ENCODE data around the gene RNF4.

Gene RNF4

GRCh38 chr4:2486981-2487380, 18.1 kb downstream of the RNF4 start:
- peaks cover 37% of the 10 kb centered on the region for H3F3A ChIP-seq (ENCODE audit: insufficient read depth, low read length)
- no peak overlapping the region for H3K4me2 ChIP-seq (ENCODE audit: low read depth, low read length)
- peaks cover 99% of the 10 kb centered on the region for H3K79me2 ChIP-seq (ENCODE audit: low read length)
- TF ChIP-seq EZH2 (optimal IDR thresholded peaks at IDR 0.05; ENCODE audit: low read depth, low read length) (no peak), CTCF (IDR thresholded peaks at IDR 0.05; ENCODE audit: low read length) (no peak), EZH2phosphoT487 (IDR thresholded peaks at IDR 0.05; ENCODE audit: low read length) (no peak)
- H3K9me3 ChIP-seq (replicated peaks; ENCODE audit: insufficient read depth, low read length) = no peaks in the 10 kb centered on the region
- no peak overlapping the region for H3K4me3 ChIP-seq (ENCODE audit: low read length)
- peaks cover 51% of the 10 kb centered on the region for H3K4me1 ChIP-seq (ENCODE audit: low read length)
- H3K27ac ChIP-seq (ENCODE audit: low read length) = no peak overlapping the region
- H3K9me2 ChIP-seq (replicated peaks; ENCODE audit: insufficient read depth, low read length) = no peaks in the 10 kb centered on the region
- no peaks in the 10 kb centered on the region for H3K27me3 ChIP-seq (replicated peaks; ENCODE audit: insufficient read depth, low read length)
- H3K9ac ChIP-seq (ENCODE audit: low read length) = no peak overlapping the region
- no peak overlapping the region for H2AFZ ChIP-seq (ENCODE audit: low read length)
- H3K36me3 ChIP-seq (replicated peaks; ENCODE audit: insufficient read depth, low read length) = peaks cover 17% of the 10 kb centered on the region
- H4K20me1 ChIP-seq (ENCODE audit: insufficient read depth, low read length) = peaks cover 82% of the 10 kb centered on the region
- DNase-seq = no peak

GRCh38 chr4:2487632-2488031, 18.7 kb downstream of the RNF4 start:
- peak overlapping the region; percentile 25; the same call in 1 of the 2 replicates for H3K4me2 ChIP-seq (ENCODE audit: low read depth, low read length)
- H3K9me2 ChIP-seq (replicated peaks; ENCODE audit: insufficient read depth, low read length) = no peaks in the 10 kb centered on the region

GRCh38 chr4:2489081-2489805, 20.3 kb downstream of the RNF4 start:
- Histone ChIP-seq H3K9ac (ENCODE audit: low read length) (no peak overlapping the region), H3K9me2 (replicated peaks; ENCODE audit: insufficient read depth, low read length) (no peaks in the 10 kb centered on the region), H2AFZ (ENCODE audit: low read length) (no peak overlapping the region), H3K27ac (ENCODE audit: low read length) (no peak overlapping the region), H3K36me3 (replicated peaks; ENCODE audit: insufficient read depth, low read length) (peaks cover 29% of the 10 kb centered on the region), H3K4me2 (ENCODE audit: low read depth, low read length) (no peak overlapping the region), H3K9me3 (replicated peaks; ENCODE audit: insufficient read depth, low read length) (no peaks in the 10 kb centered on the region), H3F3A (ENCODE audit: insufficient read depth, low read length) (peaks cover 28% of the 10 kb centered on the region), H3K4me3 (ENCODE audit: low read length) (no peak overlapping the region), H4K20me1 (ENCODE audit: insufficient read depth, low read length) (peaks cover 73% of the 10 kb centered on the region), H3K4me1 (ENCODE audit: low read length) (peaks cover 35% of the 10 kb centered on the region), H3K27me3 (replicated peaks; ENCODE audit: insufficient read depth, low read length) (no peaks in the 10 kb centered on the region), H3K79me2 (ENCODE audit: low read length) (peaks cover 100% of the 10 kb centered on the region)
- no peak for DNase-seq
- TF ChIP-seq CTCF (IDR thresholded peaks at IDR 0.05; ENCODE audit: low read length) = no peak
- no peak for TF ChIP-seq EZH2phosphoT487 (IDR thresholded peaks at IDR 0.05; ENCODE audit: low read length)
- TF ChIP-seq EZH2 (optimal IDR thresholded peaks at IDR 0.05; ENCODE audit: low read depth, low read length) = no peak

More at GRCh38 chr4:2487632-2488031, 18.7 kb downstream of the RNF4 start:
- Histone ChIP-seq H2AFZ (ENCODE audit: low read length) (no peak overlapping the region), H3K9me3 (replicated peaks; ENCODE audit: insufficient read depth, low read length) (no peaks in the 10 kb centered on the region), H3F3A (ENCODE audit: insufficient read depth, low read length) (peaks cover 37% of the 10 kb centered on the region), H3K9ac (ENCODE audit: low read length) (no peak overlapping the region), H3K27ac (ENCODE audit: low read length) (no peak overlapping the region; the same call in 1 of the 2 replicates), H3K36me3 (replicated peaks; ENCODE audit: insufficient read depth, low read length) (peaks cover 23% of the 10 kb centered on the region), H4K20me1 (ENCODE audit: insufficient read depth, low read length) (peaks cover 77% of the 10 kb centered on the region), H3K4me1 (ENCODE audit: low read length) (peaks cover 45% of the 10 kb centered on the region), H3K79me2 (ENCODE audit: low read length) (peaks cover 99% of the 10 kb centered on the region), H3K4me3 (ENCODE audit: low read length) (no peak overlapping the region), H3K27me3 (replicated peaks; ENCODE audit: insufficient read depth, low read length) (no peaks in the 10 kb centered on the region)
- no peak for TF ChIP-seq EZH2 (optimal IDR thresholded peaks at IDR 0.05; ENCODE audit: low read depth, low read length)
- TF ChIP-seq CTCF (IDR thresholded peaks at IDR 0.05; ENCODE audit: low read length) = no peak
- TF ChIP-seq EZH2phosphoT487 (IDR thresholded peaks at IDR 0.05; ENCODE audit: low read length) = no peak
- DNase-seq = peak; percentile 72
